IMR-90 (cell line): ENCODE data around the gene PTRH2.

ENCODE experiments used
- MAZ ChIP-seq: IDR thresholded peaks from 2 replicates; pipeline ENCODE4 v1.6.1; 2012; ENCODE audit warnings: low read depth, mild to moderate bottlenecking, low read length, improper control_type of control experiment, moderate library complexity, borderline replicate concordance
- POLR2A ChIP-seq: IDR thresholded peaks from 2 replicates; pipeline ENCODE4 v1.6.1; 2012; ENCODE audit warnings: mild to moderate bottlenecking, low read depth, low read length
- TF ChIP-seq, protein P1 (sequence below): conservative IDR thresholded peaks from 2 replicates; pipeline ENCODE4 v1.5.1; 2012; ENCODE audit warnings: mild to moderate bottlenecking, low read depth, low read length, improper control_type of control experiment

DNA sequence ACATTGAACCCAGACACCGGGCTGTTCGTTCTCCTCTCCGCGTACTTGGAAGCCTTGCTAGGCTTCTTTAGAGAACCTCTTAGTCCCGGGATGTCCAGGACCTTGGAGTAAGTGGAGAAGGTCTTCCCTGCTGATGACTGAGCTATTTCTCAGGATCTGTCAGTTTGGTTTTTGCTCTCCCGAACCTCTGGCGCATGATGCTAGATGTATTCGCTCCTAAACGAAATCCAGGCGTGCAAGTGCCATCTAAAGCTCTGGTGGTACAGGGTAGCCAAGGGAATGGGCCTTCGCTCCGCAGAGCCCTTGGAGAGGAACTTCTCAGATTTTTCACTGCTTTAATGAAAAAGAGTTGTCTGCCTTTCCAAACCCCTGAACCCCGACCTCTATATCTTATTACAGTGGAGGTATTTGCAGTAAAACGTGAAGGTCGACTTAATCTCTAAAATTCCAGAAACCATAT is 771 bp upstream of the PTRH2 start:
- TF ChIP-seq, protein P1, sequence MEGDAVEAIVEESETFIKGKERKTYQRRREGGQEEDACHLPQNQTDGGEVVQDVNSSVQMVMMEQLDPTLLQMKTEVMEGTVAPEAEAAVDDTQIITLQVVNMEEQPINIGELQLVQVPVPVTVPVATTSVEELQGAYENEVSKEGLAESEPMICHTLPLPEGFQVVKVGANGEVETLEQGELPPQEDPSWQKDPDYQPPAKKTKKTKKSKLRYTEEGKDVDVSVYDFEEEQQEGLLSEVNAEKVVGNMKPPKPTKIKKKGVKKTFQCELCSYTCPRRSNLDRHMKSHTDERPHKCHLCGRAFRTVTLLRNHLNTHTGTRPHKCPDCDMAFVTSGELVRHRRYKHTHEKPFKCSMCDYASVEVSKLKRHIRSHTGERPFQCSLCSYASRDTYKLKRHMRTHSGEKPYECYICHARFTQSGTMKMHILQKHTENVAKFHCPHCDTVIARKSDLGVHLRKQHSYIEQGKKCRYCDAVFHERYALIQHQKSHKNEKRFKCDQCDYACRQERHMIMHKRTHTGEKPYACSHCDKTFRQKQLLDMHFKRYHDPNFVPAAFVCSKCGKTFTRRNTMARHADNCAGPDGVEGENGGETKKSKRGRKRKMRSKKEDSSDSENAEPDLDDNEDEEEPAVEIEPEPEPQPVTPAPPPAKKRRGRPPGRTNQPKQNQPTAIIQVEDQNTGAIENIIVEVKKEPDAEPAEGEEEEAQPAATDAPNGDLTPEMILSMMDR, result no peak
- TF ChIP-seq MAZ (no peak), POLR2A (no peak)
